Type B pancreatic cell (in vitro differentiated cells): ENCODE data around the gene IFRD1. TPM values are rescaled to one million over a fixed set of nuclear protein-coding genes. Genes with fewer than 3 reads are reported as not detected.
A peak's percentile ranks its signal among the peaks of the same experiment; 100 is the strongest.

Experiments used
- DNase-seq: peaks from one replicate; pipeline ENCODE4 v3.0.0; 2021; ENCODE audit warnings: mixed read lengths; ENCODE audit not compliant: unreplicated experiment; ENCODE audit errors: extremely low spot score
- H3K27ac Mint-ChIP-seq: 2 replicates; pipeline ENCODE4 v1.8.0; 2021; ENCODE audit warnings: mild to moderate bottlenecking, mixed read lengths
- H3K27me3 Mint-ChIP-seq: 2 replicates; pipeline ENCODE4 v1.8.0; 2021; ENCODE audit warnings: mixed read lengths
- H3K36me3 Mint-ChIP-seq: 2 replicates; pipeline ENCODE4 v1.8.0; 2021; ENCODE audit warnings: mixed read lengths
- H3K4me1 Mint-ChIP-seq: one replicate; pipeline ENCODE4 v1.8.0; 2021; ENCODE audit warnings: mixed read lengths; ENCODE audit not compliant: unreplicated experiment
- H3K4me3 Mint-ChIP-seq: 2 replicates; pipeline ENCODE4 v1.8.0; 2021; ENCODE audit warnings: mild to moderate bottlenecking, mixed read lengths
- H3K9me3 Mint-ChIP-seq: 2 replicates; pipeline ENCODE4 v1.8.0; 2021; ENCODE audit warnings: mixed read lengths
- CTCF ChIP-seq: fragments of 200-600 bp; sonication (generic); conservative IDR thresholded peaks from 2 replicates; pipeline ENCODE4 v1.5.0; 2021; ENCODE audit warnings: antibody characterized with exemption, mild to moderate bottlenecking
- total RNA-seq: library from RNA; stranded (reverse); gene quantifications from 2 replicates; pipeline ENCODE4 v1.2.1, GENCODE V29; 2021; ENCODE audit warnings: low replicate concordance

The IFRD1 gene
- total RNA-seq, 1 donor from 2014 or later = 78.4 TPM

GRCh38 chr7:112492186-112492585 lies 41.9 kb downstream of the IFRD1 start:
- no peaks in the 10 kb centered on the region for H3K4me1 Mint-ChIP-seq
- H3K9me3 Mint-ChIP-seq = no peaks in the 10 kb centered on the region
- DNase-seq = no peak
- no peak for TF ChIP-seq CTCF
- H3K27me3 Mint-ChIP-seq = peaks cover 10% of the 10 kb centered on the region
- H3K4me3 Mint-ChIP-seq = no peak overlapping the region
- no peaks in the 10 kb centered on the region for H3K36me3 Mint-ChIP-seq
- H3K27ac Mint-ChIP-seq = no peak overlapping the region

- Mint-ChIP-seq H3K4me3 (no peak overlapping the region), H3K36me3 (no peaks in the 10 kb centered on the region), H3K4me1 (peaks cover 4% of the 10 kb centered on the region), H3K9me3 (no peaks in the 10 kb centered on the region), H3K27ac (no peak overlapping the region), H3K27me3 (peaks cover 14% of the 10 kb centered on the region)
- no peak for DNase-seq
- TF ChIP-seq CTCF = no peak
Measured at GRCh38 chr7:112494656-112495055, 44.4 kb downstream of the IFRD1 start.

- no peak for DNase-seq
- Mint-ChIP-seq H3K4me1 (peaks cover 4% of the 10 kb centered on the region), H3K36me3 (no peaks in the 10 kb centered on the region), H3K9me3 (no peaks in the 10 kb centered on the region), H3K27me3 (peaks cover 14% of the 10 kb centered on the region), H3K27ac (no peak overlapping the region), H3K4me3 (no peak overlapping the region)
- TF ChIP-seq CTCF = no peak
Measured at GRCh38 chr7:112495156-112495788, 45.0 kb downstream of the IFRD1 start.

GRCh38 chr7:112495810-112496462 lies 45.7 kb downstream of the IFRD1 start:
- peaks cover 14% of the 10 kb centered on the region for H3K27me3 Mint-ChIP-seq
- H3K9me3 Mint-ChIP-seq = no peaks in the 10 kb centered on the region
- H3K4me3 Mint-ChIP-seq = no peak overlapping the region
- H3K27ac Mint-ChIP-seq = no peak overlapping the region
- no peaks in the 10 kb centered on the region for H3K36me3 Mint-ChIP-seq
- TF ChIP-seq CTCF = peak; percentile 65
- DNase-seq = no peak
- peaks cover 4% of the 10 kb centered on the region for H3K4me1 Mint-ChIP-seq

- TF ChIP-seq CTCF = no peak
- Mint-ChIP-seq H3K9me3 (no peaks in the 10 kb centered on the region), H3K27me3 (peaks cover 14% of the 10 kb centered on the region), H3K4me1 (peaks cover 12% of the 10 kb centered on the region), H3K27ac (no peak overlapping the region), H3K4me3 (no peak overlapping the region), H3K36me3 (no peaks in the 10 kb centered on the region)
- DNase-seq = no peak
Measured at GRCh38 chr7:112497481-112497880, 47.2 kb downstream of the IFRD1 start.
